ENCODE results near the gene CCNY.
"Not testable (repeated sequence)": the region's sequence is repeated elsewhere in the genome, so short reads cannot be mapped to it uniquely, and the experiment has no call there.

CCNY gene

DNA sequence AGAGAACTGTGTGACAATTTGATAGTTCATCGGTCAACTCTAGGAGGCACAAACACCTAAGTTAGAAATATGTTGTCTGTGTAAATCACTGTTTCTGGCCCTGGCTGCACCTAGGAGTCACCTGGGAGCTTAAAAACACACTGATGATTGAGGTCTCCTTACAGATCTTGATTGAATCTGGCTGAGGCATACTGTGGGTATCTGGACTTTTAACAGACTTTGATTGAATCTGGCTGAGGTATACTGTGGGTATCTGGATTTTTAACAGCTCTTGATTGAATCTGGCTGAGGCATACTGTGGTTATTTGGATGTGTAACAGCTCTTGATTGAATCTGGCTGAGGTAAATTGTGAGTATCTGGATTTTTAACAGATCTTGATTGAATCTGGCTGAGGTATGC is 181.9 kb downstream of the CCNY start:
- H3K4me3 ChIP-seq (ENCODE audit: low read depth in 1 of 2, low read length in 2 of 2); H3K36me3 ChIP-seq (ENCODE audit: control insufficient read depth in 1 of 2, insufficient read depth in 2 of 2, low read length in 2 of 2); H3K9me3 ChIP-seq (ENCODE audit: control insufficient read depth in 1 of 2, low read length in 2 of 2); H3K27ac ChIP-seq (ENCODE audit: low read length); H3K4me1 ChIP-seq (ENCODE audit: control insufficient read depth in 1 of 2, insufficient read depth in 2 of 2, low read length in 2 of 2); H3K27me3 ChIP-seq (ENCODE audit: low read depth, low read length): not testable (repeated sequence)

DNA sequence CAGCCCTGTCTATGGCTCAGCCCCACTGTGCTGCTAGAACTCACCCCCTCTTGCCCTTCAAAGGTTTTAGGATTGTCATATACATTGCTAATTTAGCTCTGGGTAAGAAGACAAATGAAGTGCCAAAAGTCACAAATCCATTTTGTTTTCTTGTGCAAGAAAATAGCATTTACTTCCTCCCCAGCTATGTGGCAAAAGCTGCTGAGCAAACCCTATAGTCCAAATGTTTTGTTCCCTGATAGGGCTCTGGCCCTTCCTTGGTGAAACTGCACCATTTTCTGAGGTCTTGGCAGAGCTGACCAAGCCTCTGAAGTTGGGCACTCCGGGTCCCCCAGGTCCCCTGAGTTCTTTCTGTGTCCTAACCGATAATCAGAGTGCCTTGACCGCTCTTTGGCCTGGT is 184.7 kb downstream of the CCNY start:
- Histone ChIP-seq H3K4me1 (ENCODE audit: control insufficient read depth in 1 of 2, insufficient read depth in 2 of 2, low read length in 2 of 2) (no peaks in the 10 kb centered on the region), H3K9me3 (ENCODE audit: control insufficient read depth in 1 of 2, low read length in 2 of 2) (no peaks in the 10 kb centered on the region), H3K27ac (ENCODE audit: low read length) (no peak overlapping the region), H3K27me3 (ENCODE audit: low read depth, low read length) (no peaks in the 10 kb centered on the region), H3K36me3 (ENCODE audit: control insufficient read depth in 1 of 2, insufficient read depth in 2 of 2, low read length in 2 of 2) (no peaks in the 10 kb centered on the region), H3K4me3 (ENCODE audit: low read depth in 1 of 2, low read length in 2 of 2) (no peak overlapping the region)

DNA sequence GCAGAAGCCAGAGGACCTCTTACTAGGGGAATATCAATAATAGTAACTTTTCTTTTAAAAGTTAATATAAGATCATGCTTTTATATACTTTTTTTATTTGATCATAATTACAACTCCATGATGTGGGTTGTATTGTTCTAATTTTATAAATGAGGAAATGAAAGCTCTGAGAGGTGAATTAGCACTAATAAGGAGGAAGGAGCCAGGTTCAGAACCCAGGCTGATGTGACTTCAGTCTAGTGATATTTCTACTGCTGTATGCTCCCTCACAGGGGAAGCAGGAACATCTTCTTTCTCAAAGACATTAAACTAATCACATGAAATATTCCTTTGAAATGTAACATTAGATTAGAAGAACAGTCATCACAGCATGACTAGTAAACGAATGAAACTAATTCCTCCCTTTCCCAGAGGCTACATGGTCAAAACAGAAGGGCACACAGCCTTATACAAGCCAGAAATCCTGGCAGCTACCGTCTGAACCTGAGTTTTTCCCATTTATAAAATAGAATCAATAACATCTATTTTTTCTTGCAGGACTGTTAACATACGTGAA is 187.4 kb downstream of the CCNY start:
- Histone ChIP-seq H3K27ac (ENCODE audit: low read length) (no peak overlapping the region), H3K27me3 (ENCODE audit: low read depth, low read length) (no peaks in the 10 kb centered on the region), H3K4me3 (ENCODE audit: low read depth in 1 of 2, low read length in 2 of 2) (no peak overlapping the region), H3K4me1 (ENCODE audit: control insufficient read depth in 1 of 2, insufficient read depth in 2 of 2, low read length in 2 of 2) (no peaks in the 10 kb centered on the region), H3K9me3 (ENCODE audit: control insufficient read depth in 1 of 2, low read length in 2 of 2) (no peaks in the 10 kb centered on the region), H3K36me3 (ENCODE audit: control insufficient read depth in 1 of 2, insufficient read depth in 2 of 2, low read length in 2 of 2) (no peaks in the 10 kb centered on the region)

DNA sequence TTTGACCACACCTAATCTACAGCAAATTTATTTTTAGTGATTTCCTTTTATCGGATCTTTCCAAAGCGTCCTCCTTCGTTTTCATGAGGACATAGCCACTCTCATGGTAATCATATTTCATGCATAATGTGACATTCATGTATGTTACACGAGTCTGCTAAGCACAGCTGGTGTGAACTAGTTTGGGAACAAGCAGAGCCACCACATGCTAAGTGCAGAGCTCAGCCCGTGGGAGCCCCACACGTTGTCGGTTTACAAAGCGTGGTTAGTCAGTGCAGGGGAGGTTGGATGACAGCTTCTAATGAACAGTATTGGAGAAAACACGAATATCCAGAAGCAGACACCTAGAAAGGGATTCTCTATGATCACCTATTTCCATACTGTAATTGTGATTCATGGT is 190.4 kb downstream of the CCNY start:
- no peaks in the 10 kb centered on the region for H3K27me3 ChIP-seq (ENCODE audit: low read depth, low read length)
- H3K4me3 ChIP-seq (ENCODE audit: low read depth in 1 of 2, low read length in 2 of 2): no peak overlapping the region
- no peaks in the 10 kb centered on the region for H3K9me3 ChIP-seq (ENCODE audit: control insufficient read depth in 1 of 2, low read length in 2 of 2)
- no peak overlapping the region for H3K27ac ChIP-seq (ENCODE audit: low read length)
- H3K4me1 ChIP-seq (ENCODE audit: control insufficient read depth in 1 of 2, insufficient read depth in 2 of 2, low read length in 2 of 2): no peaks in the 10 kb centered on the region
- H3K36me3 ChIP-seq (ENCODE audit: control insufficient read depth in 1 of 2, insufficient read depth in 2 of 2, low read length in 2 of 2): peaks cover 9 to 17% of the 10 kb centered on the region in 2 donors

DNA sequence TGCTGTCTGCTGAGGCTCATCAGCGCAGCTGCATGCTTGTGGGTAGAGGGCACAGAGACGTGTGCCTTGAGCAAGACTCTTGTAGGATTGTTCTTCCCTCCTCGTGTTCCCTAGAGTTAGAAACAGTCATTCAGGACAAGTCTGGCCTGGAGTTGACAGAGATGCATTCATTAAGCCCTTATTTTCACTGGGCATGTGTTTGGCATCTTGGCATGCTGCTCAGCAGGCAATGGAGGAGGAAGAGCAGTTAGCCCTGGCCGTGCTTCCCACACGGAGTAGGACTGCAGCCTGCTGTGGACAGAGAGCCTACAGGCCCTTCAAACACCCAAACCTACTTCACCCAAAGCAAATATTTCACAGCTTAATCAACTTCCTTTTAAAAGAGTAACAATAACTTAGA is 195.8 kb downstream of the CCNY start:
- Histone ChIP-seq H3K4me1 (ENCODE audit: control insufficient read depth in 1 of 2, insufficient read depth in 2 of 2, low read length in 2 of 2) (no peaks in the 10 kb centered on the region), H3K27me3 (ENCODE audit: low read depth, low read length) (no peaks in the 10 kb centered on the region), H3K4me3 (ENCODE audit: low read depth in 1 of 2, low read length in 2 of 2) (no peak overlapping the region), H3K27ac (ENCODE audit: low read length) (no peak overlapping the region), H3K36me3 (ENCODE audit: control insufficient read depth in 1 of 2, insufficient read depth in 2 of 2, low read length in 2 of 2) (peaks cover 31 to 54% of the 10 kb centered on the region in 2 donors), H3K9me3 (ENCODE audit: control insufficient read depth in 1 of 2, low read length in 2 of 2) (no peaks in the 10 kb centered on the region)

DNA sequence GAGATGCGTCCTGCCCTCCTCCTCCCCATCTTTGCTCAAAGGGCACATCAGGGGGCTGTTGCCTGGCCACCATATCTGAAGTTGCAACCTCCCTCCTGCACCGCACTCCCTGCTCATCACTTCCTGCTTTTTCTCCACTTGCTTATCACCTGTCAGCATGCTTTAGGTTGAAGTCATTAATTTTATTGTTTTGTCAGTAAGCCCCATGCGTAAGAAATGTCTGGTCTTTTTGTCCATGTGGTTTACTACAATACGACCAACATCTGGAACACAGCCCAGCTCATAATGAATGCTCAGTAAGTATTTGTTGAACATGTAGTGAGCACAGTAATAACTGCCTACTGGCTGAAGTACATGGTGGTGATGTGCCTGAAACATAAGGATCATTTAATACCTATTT is 197.3 kb downstream of the CCNY start:
- Histone ChIP-seq H3K27ac (ENCODE audit: low read length) (no peak overlapping the region), H3K27me3 (ENCODE audit: low read depth, low read length) (no peaks in the 10 kb centered on the region), H3K36me3 (ENCODE audit: control insufficient read depth in 1 of 2, insufficient read depth in 2 of 2, low read length in 2 of 2) (peaks cover 31 to 54% of the 10 kb centered on the region in 2 donors), H3K9me3 (ENCODE audit: control insufficient read depth in 1 of 2, low read length in 2 of 2) (no peaks in the 10 kb centered on the region), H3K4me1 (ENCODE audit: control insufficient read depth in 1 of 2, insufficient read depth in 2 of 2, low read length in 2 of 2) (no peaks in the 10 kb centered on the region), H3K4me3 (ENCODE audit: low read depth in 1 of 2, low read length in 2 of 2) (no peak overlapping the region)

DNA sequence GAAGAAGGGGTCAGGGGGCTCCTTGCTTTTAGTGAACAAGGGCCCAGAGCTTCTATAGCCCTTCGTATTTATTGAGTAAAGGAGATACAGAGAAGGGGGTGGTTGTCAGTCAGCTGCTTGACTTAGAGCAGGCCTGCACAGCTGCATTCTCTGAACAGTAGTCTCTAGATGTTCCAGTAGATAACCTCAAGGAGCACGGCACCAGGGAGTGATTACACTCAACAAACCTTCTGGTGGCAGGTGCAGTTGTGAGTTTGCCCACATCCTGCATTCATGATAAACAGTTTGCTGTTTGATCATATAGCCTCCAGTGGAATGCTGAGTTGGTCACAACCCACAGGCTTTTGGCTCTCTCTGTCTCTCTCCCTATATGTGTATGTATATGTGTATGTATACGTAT is 198.8 kb downstream of the CCNY start:
- Histone ChIP-seq H3K4me1 (ENCODE audit: control insufficient read depth in 1 of 2, insufficient read depth in 2 of 2, low read length in 2 of 2) (no peaks in the 10 kb centered on the region), H3K4me3 (ENCODE audit: low read depth in 1 of 2, low read length in 2 of 2) (no peak overlapping the region), H3K36me3 (ENCODE audit: control insufficient read depth in 1 of 2, insufficient read depth in 2 of 2, low read length in 2 of 2) (peaks cover 29 to 51% of the 10 kb centered on the region in 2 donors), H3K27ac (ENCODE audit: low read length) (no peak overlapping the region), H3K27me3 (ENCODE audit: low read depth, low read length) (no peaks in the 10 kb centered on the region), H3K9me3 (ENCODE audit: control insufficient read depth in 1 of 2, low read length in 2 of 2) (no peaks in the 10 kb centered on the region)

DNA sequence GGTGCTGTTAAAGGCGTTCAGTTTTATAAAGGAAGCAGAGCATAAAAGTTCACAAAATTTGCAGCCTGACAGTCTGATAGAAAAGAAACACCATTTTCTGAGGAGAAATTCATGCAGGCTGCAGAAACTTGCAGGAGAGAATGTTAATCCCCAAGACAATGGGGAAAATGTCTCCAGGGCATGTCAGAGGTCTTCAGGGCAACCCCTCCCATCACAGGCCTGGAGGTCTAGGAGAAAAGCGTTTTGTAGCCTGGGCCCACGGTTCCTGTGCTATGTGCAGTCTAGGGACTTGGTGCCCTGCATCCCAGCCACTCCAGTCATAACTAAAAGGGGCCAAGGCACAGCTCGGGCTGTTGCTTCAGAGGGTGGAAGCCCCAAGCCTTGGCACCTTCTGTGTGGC is 200.5 kb downstream of the CCNY start:
- Histone ChIP-seq H3K4me3 (ENCODE audit: low read depth in 1 of 2, low read length in 2 of 2) (no peak overlapping the region), H3K36me3 (ENCODE audit: control insufficient read depth in 1 of 2, insufficient read depth in 2 of 2, low read length in 2 of 2) (peaks cover 22 to 36% of the 10 kb centered on the region in 2 donors), H3K27me3 (ENCODE audit: low read depth, low read length) (no peaks in the 10 kb centered on the region), H3K9me3 (ENCODE audit: control insufficient read depth in 1 of 2, low read length in 2 of 2) (no peaks in the 10 kb centered on the region), H3K27ac (ENCODE audit: low read length) (no peak overlapping the region), H3K4me1 (ENCODE audit: control insufficient read depth in 1 of 2, insufficient read depth in 2 of 2, low read length in 2 of 2) (no peaks in the 10 kb centered on the region)

DNA sequence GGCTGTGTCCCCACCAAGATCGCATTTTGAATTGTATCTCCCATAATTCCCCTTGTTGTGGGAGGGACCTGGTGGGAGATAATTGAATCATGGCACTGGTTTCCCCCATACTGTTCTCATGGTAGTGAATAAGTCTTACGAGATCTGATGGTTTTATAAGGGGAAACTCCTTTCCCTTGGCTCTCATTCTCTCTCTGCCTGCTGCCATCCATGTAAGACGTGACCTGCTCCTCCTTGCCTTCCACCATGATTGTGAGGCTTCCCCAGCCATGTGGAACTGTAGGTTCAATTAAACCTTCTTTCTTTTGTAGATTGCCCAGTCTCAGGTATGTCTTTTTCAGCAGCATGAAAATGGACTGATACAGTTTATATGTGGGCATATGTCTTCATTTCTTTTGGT is 201.6 kb downstream of the CCNY start:
- not testable (repeated sequence) for H3K27me3 ChIP-seq (ENCODE audit: low read depth, low read length); H3K4me1 ChIP-seq (ENCODE audit: control insufficient read depth in 1 of 2, insufficient read depth in 2 of 2, low read length in 2 of 2); H3K9me3 ChIP-seq (ENCODE audit: control insufficient read depth in 1 of 2, low read length in 2 of 2); H3K27ac ChIP-seq (ENCODE audit: low read length); H3K4me3 ChIP-seq (ENCODE audit: low read depth in 1 of 2, low read length in 2 of 2)
- H3K36me3 ChIP-seq (ENCODE audit: control insufficient read depth in 1 of 2, insufficient read depth in 2 of 2, low read length in 2 of 2): peaks cover 16 to 31% of the 10 kb centered on the region in 2 donors

DNA sequence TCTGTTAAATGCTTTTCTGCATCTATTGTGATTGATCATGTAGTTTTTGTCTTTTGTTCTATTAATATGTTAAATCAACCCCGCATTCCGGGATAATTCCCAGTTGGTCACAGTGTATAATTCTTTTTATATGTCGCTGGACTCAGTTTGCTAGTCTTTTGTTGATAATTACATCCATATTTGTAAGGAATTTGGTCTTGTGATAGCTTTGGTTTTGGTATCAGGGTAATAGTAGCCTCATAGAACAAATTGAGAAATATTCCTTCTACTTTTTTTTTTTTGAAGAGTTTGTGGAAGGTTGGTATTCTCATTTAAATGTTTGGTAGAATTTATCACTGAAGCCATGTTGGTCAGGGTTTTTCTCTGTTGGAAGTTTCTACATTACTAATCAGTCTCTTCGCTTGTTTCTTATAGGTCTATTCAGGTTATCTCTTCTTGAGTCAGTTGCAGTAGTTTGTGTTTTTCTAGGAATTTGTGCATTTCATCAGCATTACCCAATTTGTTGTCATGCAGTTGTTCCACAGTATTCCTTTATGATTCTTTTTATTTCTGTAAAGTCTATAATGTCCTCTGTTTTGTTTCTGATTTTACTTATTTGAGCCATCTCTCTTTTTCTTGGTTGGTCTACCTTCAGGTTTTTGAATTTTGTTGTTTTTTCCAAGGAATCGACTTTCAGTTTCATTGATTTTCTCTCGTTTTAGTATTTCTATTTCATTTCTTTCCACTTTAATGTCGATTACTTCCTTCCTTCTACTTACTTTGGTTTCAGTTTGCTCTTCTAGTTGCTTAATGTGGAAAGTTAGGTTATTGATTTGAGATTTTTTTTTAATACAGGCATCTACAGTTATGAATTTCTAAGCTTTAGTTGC is 204.2 kb downstream of the CCNY start:
- H3K9me3 ChIP-seq (ENCODE audit: control insufficient read depth in 1 of 2, low read length in 2 of 2): no peaks in the 10 kb centered on the region
- H3K36me3 ChIP-seq (ENCODE audit: control insufficient read depth in 1 of 2, insufficient read depth in 2 of 2, low read length in 2 of 2): peaks cover 7 to 16% of the 10 kb centered on the region in 2 donors
- H3K4me1 ChIP-seq (ENCODE audit: control insufficient read depth in 1 of 2, insufficient read depth in 2 of 2, low read length in 2 of 2): no peaks in the 10 kb centered on the region
- H3K27ac ChIP-seq (ENCODE audit: low read length): no peak overlapping the region
- H3K27me3 ChIP-seq (ENCODE audit: low read depth, low read length): no peaks in the 10 kb centered on the region
- H3K4me3 ChIP-seq (ENCODE audit: low read depth in 1 of 2, low read length in 2 of 2): no peak overlapping the region

DNA sequence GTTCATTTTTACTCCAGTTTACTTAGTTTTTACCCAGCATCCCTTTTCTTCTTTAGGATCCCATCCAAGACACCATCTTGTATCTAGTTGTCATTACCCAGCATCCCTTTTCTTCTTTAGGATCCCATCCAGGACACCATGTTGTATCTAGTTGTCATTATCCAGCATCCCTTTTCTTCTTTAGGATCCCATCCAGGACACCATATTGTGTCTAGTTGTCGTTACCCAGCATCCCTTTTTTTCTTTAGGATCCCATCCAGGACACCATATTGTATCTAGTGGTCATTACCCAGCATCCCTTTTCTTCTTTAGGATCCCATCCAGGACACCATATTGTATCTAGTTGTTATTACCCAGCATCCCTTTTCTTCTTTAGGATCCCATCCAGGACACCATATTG is 205.4 kb downstream of the CCNY start:
- Histone ChIP-seq H3K4me3 (ENCODE audit: low read depth in 1 of 2, low read length in 2 of 2) (no peak overlapping the region), H3K27me3 (ENCODE audit: low read depth, low read length) (no peaks in the 10 kb centered on the region), H3K9me3 (ENCODE audit: control insufficient read depth in 1 of 2, low read length in 2 of 2) (no peaks in the 10 kb centered on the region), H3K27ac (ENCODE audit: low read length) (no peak overlapping the region), H3K36me3 (ENCODE audit: control insufficient read depth in 1 of 2, insufficient read depth in 2 of 2, low read length in 2 of 2) (peaks cover 4 to 10% of the 10 kb centered on the region in 2 donors), H3K4me1 (ENCODE audit: control insufficient read depth in 1 of 2, insufficient read depth in 2 of 2, low read length in 2 of 2) (no peaks in the 10 kb centered on the region)

DNA sequence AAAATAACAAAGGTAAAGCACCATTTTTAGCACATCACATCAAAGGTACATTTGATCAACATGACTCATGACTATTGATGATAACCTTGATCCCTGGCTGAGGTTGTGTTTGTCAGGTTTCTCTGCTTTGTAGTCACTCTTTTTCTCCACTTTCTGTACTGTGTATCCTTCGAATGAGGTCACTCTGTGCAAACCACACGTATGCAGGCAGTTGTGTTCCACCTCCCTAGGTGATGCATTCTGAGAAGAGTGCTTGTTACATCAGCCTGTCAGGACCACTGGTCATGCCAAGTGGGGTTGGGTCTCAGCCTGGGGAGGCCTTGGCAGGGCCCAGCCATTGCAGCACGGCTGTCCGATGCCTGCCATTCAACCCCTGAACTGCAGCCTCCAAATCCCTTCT is 206.0 kb downstream of the CCNY start:
- no peak overlapping the region for H3K4me3 ChIP-seq (ENCODE audit: low read depth in 1 of 2, low read length in 2 of 2)
- no peaks in the 10 kb centered on the region for H3K27me3 ChIP-seq (ENCODE audit: low read depth, low read length)
- peaks cover 5 to 11% of the 10 kb centered on the region in 2 donors for H3K36me3 ChIP-seq (ENCODE audit: control insufficient read depth in 1 of 2, insufficient read depth in 2 of 2, low read length in 2 of 2)
- H3K9me3 ChIP-seq (ENCODE audit: control insufficient read depth in 1 of 2, low read length in 2 of 2): no peaks in the 10 kb centered on the region
- no peak overlapping the region for H3K27ac ChIP-seq (ENCODE audit: low read length)
- no peaks in the 10 kb centered on the region for H3K4me1 ChIP-seq (ENCODE audit: control insufficient read depth in 1 of 2, insufficient read depth in 2 of 2, low read length in 2 of 2)
